ENCODE results near the gene GPRASP1.

Gene GPRASP1

DNA sequence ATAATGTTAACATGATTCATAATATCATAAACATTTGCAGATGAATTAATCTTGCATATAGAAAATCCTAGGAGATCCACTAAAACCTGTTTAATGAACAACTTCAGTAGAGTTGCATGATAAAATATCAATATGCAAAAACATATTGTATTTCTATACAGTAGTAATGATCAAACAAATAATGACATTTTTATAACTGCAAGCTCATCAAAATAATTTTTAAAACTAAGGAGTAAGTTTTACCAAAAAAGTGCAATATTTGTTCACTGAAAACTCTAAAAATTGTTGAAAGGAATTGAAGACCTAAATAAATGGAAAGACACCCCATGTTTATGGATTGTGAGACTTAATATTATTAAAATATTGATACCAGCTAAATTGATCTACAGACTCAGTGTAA is 45.0 kb downstream of the GPRASP1 start:
- no peak for DNase-seq (ENCODE audit: low spot score)

GRCh38 chrX:102697494-102697893 is 46.2 kb downstream of the GPRASP1 start:
- no peak for DNase-seq (ENCODE audit: low spot score)
